HG02973 (cell line): ENCODE measurements around the gene SHLD1.

Source experiments
- ATAC-seq: cut with Tn5 transposase; IDR thresholded peaks from one replicate; pipeline ENCODE4 v1.9.1; 2021; ENCODE audit warnings: moderate library complexity; ENCODE audit not compliant: unreplicated experiment

Gene SHLD1

GRCh38 chr20:5844063-5844681 lies 94.0 kb downstream of the SHLD1 start:
- peak; percentile 65 for ATAC-seq

GRCh38 chr20:5845681-5846615 lies 95.7 kb downstream of the SHLD1 start:
- ATAC-seq: no peak

GRCh38 chr20:5848711-5849505 lies 98.7 kb downstream of the SHLD1 start:
- no peak for ATAC-seq

DNA sequence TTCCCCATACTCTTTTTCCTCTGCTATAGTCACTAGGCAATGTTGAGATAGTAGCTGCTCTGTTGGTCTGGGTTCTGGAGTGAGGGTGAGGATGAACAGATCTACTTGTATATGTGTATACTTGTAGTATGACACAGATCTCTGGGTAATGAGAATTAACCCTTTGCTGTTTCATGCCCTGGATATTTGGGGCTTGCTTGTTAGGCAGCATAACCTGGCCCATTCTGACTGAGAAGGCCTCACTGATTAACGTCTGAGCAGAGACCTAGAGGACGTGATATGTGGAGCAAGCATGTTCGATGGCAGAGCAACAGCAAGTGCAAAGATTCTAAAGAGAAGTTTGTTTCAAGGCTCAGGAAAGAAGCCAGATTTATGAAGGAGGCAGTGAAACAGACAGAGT lies 105.7 kb downstream of the SHLD1 start:
- ATAC-seq: no peak

GRCh38 chr20:5859608-5860007 lies 109.4 kb downstream of the SHLD1 start:
- no peak for ATAC-seq

GRCh38 chr20:5862703-5863039 lies 112.5 kb downstream of the SHLD1 start:
- no peak for ATAC-seq

DNA sequence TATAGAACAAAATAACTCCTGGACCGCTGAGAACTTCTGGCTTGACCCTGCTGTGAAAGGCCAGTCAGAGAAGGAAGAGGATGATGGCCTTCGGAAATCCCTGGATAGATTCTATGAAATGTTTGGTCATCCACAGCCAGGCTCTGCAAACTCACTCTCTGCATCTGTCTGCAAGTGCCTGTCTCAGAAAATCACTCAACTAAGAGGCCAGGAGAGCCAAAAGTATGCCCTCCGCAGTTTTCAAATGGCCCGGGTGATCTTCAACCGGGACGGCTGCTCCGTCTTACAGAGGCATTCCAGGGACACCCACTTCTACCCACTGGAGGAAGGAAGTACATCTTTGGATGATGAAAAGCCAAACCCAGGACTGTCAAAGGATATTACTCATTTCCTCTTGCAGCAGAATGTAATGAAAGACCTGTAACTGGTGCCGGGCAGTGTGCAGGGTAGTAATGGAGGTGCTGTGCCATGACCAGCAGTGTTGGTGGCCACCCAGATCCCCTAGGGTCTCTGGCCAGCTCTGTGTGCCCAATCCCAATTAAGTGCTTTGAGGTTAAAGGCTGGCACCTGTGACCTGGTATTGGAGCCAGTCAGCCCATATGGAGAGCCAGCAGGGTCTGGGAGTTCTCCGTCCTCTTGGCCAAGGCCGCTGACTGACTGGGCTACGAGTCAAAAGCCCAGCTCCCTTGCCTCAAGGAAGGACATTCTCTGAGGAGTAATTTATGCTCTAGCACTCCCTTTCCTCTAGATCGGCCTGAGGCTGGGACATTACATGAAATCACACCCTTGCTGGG lies 113.0 kb downstream of the SHLD1 start:
- ATAC-seq: no peak

DNA sequence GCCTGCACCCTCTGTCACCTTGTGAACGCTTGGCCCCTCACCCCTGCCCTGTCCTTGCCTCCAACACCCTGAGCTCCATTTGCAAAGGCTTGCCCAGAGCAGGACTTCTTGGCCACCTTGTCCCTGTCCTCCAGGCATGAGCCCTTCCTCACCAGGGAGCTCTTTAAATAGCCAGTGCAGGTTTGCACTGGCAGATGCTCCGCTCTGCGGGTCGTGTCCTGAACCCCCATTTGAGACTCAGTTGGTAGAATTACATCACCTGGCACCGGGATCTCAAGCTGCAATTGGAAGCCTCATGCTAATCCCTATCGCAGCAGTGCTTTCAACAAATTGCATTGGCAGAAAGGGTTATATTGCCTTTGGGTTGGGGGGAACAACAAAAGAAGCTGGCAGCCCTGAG lies 114.2 kb downstream of the SHLD1 start:
- no peak for ATAC-seq

- ATAC-seq: no peak
Measured at GRCh38 chr20:5864873-5865587, 114.8 kb downstream of the SHLD1 start.

DNA sequence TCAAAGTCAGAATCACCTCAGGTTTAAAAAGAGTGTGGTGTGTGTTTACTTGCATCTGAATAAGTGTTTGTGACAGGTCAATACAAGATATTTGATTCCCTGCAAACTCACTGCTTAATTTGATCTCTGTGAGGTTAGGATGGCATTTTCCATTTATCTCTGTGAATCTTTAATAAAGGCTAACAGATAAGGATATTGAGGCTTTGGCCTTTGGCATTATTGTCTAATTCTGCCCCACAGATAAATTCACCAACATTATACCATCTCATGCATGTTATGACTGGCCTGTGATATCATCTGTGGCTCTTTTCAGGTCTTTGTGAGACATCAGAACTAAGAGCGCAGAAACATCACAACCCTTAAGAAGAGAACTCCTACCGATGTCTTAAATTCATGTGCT lies 115.4 kb downstream of the SHLD1 start:
- ATAC-seq: no peak

- ATAC-seq: no peak
Measured at GRCh38 chr20:5870568-5870981, 120.4 kb downstream of the SHLD1 start.

DNA sequence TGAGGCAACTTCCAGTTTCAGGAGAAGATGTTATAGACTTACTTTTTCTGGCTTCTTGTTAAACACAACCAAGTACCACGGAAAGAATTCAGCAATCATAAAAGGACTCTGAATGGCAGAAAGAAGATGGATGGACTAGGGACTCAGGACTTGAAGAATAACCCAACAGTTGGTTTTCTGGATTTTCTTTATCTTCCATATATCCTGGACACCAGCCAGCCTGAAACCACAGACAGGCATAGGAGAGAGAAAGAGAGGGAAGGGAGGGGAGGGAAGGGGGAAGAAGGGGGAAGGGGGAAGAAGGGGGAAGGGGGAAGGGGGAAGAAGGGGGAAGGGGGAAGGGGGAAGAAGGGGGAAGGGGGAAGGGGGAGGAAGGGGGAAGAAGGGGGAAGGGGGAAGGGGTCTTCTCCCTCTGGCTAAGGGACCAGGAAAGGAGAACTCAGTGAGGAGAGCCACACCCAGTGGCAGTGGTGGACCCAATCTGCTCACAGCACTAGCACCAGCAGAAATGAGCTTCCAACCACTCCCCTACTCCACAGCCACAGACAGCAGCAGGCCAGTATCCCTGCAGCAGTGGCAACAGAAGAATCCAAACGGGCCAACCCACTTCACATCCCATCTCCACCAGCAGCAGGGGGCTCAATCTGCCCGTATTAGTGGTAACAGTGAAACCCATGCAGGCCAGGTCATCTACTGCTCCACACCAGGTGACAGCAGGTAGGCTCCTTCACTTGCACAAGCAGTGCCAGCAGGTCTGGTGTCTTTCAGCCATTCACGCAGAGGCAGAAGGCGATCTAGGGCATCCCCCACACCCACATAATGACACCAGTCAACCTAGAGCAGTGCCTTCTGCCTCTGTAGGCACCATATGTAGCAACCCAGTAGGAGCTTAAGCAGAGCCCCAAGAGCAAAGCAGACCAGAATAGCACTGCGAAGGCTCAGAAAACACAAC lies 121.5 kb downstream of the SHLD1 start:
- ATAC-seq: no peak

GRCh38 chr20:5877128-5877527 lies 126.9 kb downstream of the SHLD1 start:
- no peak for ATAC-seq

DNA sequence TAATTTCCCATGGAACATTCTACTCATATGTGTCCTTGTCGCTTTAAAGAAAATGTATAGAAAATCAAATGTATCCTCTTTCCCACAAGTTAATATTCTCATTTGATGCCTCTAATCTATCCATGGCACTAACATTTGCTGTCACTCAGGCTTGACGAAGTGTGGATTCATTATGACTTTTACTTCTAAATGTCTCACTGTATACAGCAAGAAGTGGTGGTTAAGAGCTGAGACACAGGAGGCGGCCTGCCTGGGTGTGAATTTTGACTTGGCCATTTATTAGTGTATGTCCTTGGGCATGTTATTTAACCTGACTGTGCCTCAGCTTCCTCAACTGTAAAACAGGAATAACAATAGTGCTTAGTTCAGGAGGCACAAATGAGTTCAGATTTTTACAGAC lies 130.1 kb downstream of the SHLD1 start:
- no peak for ATAC-seq

DNA sequence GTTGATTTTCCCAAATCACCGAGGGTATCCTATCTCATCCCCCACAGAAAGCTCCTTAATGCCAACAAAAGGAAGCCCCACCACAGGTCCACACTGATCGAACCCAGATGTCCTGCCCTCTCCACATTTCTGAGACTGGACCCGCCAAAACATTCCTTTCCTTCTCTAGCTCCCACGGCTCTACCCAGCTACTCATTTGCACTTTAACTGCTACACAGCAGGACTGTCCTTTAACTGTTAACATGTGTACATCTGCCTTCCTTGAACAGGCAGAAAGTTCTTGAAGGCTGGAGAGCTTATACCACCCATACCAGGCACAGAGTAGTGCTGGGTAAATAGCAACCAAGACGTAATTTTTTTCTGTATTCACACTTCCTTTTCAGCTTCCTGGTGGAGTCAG lies 131.5 kb downstream of the SHLD1 start:
- no peak for ATAC-seq

GRCh38 chr20:5882166-5882565 lies 132.0 kb downstream of the SHLD1 start:
- no peak for ATAC-seq

GRCh38 chr20:5884465-5885335 lies 134.5 kb downstream of the SHLD1 start:
- ATAC-seq: no peak

- ATAC-seq: no peak
Measured at GRCh38 chr20:5885866-5886265, 135.7 kb downstream of the SHLD1 start.
